GM10847 (cell line): Measurements from ENCODE around the gene AACS.

Source experiments
- POLR2A ChIP-seq: IDR thresholded peaks from 2 replicates; pipeline ENCODE4 v1.6.1; 2011; ENCODE audit not compliant: insufficient read length; ENCODE audit errors: extremely low read depth

The AACS gene

DNA sequence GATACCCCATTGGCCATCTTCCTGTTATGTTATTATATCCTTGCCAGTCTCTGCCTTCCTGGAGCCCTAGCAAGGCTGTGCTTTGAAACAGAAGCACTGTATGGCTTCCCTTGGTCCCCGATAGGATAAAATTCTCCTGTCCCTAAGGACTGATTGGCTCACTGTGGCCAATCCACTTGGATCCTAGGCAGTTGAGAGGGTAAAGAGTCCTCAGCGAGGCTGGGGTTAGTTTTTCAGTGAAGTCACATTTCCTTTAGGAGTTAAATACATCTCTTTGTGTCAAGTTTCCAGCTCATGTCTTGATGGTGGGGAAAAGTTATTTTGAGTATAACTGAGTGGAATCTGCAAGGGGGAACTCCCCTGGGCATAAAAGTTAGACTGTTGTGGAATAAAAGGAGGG is 7.3 kb downstream of the AACS start:
- no peak for TF ChIP-seq POLR2A

DNA sequence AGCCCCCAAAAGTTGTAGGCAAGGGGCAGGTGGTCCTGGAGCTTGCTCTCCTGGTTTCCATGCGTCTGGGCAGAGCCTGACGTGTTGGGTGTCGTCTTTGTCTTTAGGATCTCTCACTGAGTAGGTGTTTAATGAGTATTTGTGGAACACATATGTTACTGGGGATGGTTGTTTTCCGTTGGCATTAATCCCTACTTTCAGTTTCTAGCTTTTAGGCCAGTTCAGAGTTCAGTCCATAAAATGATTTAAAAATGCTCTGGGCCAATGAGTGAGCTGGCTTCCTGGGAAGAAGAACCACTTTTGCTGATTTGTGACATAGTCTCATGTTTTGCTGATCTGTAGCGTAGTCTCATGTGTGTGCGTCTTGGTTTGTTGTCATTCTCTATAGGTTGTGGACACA is 10.9 kb downstream of the AACS start:
- no peak for TF ChIP-seq POLR2A

DNA sequence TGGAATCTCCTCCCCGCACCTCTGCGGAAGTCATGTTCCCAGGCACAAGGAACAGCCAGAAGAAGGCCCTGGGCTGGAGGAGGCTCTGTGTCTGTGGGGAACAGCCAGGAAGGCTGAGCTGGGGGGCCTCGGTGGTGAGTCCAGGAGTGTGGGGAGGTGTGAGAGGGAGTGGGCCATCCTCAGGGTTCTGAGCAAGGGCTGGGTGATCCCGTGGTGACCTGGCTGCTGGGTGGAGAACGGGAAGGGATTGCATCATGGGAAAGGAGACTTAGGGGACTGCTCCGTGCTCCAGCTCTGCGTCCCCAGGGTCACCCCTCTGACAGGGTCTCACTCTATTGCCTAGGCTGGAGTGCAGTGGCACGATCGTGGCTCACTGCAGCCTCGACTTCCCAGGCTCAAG is 13.8 kb downstream of the AACS start:
- no peak for TF ChIP-seq POLR2A

DNA sequence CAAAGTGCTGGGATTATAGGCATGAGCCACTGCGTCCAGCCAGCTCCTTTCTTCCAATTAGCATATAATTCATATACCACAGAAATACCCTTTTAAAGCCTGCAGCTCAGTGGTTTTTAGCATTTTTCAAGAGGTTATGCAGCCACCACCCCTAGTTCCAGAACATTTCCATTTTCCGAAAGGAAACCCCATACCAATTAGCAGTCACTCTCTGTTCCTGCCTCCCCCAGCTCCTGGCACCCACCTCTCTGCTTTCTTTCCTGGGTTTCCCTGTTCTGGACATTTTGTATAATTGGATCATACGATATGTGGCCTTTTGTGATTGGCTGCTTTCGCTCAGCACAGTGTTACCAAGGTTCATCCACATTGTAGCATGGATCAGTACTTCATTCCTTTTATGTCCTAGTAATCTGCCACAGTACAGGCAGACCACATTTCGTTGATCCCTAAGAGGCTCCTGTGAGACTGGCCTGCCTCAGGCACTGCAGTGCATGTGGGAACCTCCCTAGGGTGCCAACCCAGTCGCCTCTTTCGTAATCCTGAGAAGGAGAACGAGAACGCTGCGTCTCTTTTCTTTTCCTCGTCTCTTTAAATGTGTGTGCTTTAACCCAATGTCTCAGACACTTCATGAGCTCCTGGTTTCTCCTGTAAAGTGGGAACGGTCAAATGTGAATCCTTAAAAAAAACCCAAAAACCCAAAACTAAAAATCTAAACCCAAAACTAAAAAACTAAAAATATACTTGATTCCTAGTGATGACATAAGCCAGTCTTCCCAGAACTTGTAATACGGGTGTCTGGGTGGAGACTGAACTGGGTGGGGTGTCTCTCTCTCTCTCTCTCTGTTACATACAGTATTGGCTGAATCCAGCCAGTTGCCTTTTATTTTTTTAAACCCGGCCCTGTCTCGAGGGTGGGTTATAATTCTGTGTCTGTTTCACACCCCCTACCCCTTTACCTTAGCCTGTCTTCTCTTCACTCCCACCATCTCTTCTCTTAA is 14.7 kb downstream of the AACS start:
- no peak for TF ChIP-seq POLR2A

DNA sequence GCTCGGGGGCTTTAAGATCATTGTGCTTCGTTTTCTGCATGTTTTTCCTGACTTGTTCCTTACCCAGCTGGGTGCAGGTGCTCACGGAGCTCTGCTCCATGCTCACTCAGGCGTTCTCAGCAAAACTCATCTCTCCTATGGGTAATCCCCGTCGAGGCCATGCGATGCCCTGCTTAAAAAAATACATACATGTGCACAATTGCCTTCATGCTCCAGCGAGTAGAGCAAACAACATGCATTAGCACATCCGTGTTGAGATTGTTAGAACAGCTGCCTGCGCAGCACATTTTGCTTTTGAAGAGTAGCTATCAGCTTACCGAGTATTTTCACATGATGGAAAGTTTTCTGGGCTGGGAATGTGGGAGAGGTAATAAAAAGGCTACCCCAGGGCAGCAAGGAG is 16.2 kb downstream of the AACS start:
- no peak for TF ChIP-seq POLR2A

DNA sequence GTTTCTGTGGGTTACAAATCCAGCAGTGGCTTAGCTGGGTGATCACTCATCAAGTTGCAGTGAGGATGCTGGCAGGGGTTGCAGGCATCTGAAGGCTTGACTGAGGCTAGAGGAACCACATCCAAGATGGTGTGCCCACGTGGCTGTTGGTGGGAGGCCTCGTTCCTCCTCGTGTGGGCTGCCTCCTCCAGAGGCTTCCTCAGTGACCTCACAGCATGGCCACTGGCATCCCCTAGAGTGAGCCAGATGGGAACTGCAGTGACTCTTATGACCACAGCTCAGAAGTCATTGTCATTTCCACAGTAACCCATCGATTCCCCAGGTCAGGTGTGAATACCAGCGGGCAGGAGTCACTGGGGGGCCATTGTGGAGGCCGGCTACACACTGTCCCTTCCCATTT is 17.8 kb downstream of the AACS start:
- TF ChIP-seq POLR2A = no peak

DNA sequence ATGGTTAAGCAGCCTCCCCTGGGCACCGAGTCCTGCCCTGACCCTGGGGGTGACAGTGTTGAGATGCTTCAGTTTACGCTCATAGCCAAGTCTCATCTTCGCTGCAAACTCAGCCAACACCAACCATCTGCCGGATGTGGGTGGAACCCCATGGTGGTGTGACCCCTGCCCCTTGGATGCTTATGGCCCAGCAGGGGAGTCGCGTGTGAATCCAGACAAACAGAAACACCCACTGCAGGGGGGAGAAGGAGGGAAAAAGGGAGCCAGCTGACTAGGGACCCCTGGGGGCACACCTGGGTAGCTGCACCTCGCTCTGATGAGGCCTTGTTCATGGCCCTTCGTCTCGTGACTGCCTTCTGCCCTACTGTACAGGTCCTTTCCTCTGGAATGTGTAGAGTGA is 23.8 kb downstream of the AACS start:
- no peak for TF ChIP-seq POLR2A

DNA sequence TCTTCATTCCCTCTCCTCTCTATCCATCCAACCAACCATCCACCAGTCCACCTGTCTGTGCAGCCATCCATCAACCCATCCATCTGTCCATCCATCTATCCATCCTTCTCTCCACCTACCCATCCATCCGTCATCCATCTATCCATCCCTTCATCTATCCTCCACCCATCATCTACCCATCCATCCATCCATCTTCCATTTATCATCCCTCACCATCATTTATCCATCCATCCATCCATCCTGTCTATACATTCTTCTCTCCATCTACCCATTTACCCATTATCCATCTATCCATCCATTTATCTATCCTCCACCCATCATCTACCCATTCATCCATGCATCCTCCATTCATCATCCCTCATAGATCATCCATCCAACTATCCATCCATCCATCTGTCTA is 24.4 kb downstream of the AACS start:
- TF ChIP-seq POLR2A = no peak

DNA sequence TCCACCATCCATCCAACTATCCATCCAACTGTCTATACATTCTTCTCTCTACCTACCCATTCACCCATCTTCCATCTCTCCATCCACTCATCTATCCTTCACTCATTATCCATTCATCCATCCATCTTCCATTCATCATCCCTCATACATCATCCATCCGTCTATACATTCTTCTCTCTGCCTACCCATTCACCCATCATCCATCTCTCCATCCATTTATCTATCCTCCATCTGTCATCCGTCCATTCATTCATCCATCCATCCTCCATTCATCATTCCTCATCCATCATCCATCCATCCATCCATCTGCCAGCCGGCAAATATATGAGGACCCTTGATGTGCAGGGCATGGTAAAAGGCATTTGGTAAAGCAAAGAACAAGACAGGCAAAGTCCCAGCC is 25.2 kb downstream of the AACS start:
- no peak for TF ChIP-seq POLR2A

DNA sequence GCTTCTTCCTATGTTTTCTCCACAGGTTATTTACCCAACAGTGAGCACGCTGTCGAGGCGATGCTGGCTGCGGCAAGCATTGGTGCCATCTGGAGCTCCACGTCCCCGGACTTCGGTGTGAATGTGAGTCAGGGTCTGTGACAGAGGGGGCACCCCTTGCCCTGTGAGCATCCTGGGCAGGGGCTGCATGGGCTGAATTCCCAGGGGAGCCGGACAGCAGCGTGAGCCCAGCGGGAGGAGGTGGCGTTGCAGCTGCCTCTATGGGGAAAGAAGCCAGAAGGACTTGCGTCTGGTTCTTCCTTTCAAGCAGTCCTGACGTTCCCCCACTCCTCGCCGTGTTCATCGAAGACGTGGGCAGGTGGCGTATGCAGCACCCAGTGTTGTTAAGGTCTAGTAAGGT is 26.2 kb downstream of the AACS start:
- no peak for TF ChIP-seq POLR2A

DNA sequence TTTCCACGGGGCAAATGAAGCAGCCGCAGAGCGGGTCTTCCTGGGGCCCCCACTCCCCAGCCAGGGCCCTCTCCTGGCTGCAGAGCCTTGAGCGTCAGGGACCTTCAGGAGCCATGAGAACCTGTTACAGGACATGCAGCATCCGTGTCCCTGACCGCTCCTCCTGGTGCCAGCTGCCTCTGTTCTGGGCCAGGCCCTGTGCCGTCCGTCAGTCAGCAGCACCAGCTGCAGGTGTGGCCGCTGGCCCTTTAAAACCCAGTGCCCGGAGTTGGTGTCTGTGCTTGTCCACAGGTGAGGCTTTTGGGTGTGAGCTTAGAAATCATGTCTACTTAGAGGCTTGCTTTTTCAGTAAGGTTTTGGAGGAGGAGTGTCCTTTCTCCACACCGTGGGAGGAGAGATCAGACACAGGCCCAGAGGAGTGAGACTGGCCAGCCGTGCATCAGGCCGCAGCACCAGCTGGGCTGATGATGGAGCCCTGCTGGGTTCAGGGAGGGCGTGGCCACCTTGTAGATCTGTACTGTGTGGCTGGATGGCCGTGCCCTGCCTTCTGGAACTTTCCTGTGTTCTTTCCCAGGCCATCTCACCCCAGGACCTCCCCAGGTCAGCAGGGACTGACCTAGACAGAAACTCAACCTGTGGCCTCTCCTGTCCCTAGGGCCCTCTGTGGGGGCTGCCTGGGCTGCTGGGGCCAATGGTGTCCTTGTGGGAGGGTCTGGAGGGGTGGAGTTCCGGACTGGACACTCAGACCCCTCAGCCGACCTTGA is 27.1 kb downstream of the AACS start:
- no peak for TF ChIP-seq POLR2A

DNA sequence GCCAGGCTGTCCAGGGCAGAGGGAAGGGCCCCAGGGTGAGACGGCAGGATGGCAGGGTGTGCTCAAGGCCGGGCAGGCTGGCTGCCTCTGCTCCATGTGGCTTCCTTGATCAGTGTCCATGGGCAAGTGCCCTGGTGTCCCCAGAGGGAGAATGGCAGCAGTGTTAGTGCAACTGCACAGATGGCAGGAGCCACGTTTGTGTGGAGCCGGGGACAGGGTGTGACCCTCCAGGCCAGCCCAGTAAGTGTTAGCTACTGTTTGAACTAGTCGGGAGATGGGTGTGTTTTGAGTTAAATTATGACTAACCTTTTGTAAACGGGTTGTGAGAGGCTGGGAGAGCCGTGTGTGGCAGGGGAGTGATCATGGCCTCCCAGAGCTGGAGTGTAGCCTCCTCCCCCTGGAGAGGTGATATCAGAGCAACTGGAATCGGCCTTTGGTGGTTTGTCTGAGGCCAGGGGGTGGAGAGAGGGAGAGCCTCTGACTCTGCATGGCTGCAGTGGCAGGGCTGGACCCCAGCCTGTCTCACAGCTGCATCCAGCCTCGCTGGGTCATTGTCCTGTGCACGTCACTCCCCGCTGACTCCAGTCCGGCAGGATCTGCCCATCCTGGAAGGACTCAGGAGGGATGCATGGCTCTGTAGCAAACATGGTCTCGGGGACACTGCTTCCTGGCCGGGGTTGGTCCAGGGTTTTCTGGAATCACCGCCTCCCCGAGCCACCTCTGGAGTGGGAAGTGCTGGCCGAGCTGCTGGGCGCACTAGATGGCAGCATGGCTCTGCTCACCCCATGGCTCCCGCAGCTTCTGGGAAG is 27.8 kb downstream of the AACS start:
- no peak for TF ChIP-seq POLR2A

DNA sequence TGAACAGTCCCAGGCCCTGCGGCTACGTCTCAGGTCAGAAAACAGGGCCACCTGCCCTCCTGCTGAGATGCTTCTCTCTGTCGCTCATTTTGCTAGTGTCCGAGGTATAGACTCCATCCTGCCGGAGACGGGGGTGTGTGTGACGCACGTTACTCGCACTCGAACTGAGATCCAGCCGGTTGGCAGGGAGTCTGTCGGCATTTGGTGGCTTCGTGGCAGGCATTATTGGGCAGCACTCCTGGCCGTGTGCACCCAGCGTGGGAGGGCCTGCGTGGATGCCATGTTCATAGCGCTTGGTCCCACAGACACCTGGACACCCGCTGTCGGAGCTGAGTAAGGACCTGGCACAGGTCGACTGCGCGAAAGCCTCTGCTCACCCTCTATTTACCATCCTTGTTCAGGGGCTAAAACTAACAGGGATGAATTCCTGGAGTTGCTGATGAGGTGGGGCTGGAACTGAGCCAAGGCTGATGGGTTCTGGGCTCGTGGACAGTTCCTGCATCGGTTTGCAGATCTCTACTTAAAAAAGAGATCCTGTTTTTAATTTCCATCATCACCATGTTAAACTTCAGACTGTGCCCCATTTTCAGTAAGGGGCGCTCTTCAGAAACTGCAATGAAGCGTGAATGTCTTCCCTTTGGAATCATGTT is 28.6 kb downstream of the AACS start:
- no peak for TF ChIP-seq POLR2A

DNA sequence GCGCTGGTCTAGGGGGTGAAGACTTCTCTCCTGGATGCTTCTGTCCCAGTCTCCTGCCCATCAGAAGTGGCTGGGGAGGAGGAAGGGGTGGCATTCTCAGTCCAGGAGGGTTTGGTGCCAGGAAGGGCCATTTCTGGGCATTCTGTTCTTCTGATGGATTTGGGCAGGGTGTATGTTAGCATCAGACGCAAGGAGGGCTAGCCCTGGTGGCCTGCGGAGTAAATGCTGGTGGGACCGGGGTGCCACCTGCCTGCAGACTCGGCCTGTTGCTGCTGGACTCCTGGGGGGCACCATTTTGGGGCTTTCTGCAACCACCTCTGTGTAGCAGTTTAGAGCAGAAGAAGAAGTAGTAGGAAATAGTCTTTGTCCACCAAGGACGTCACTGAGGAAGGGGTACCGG is 31.7 kb downstream of the AACS start:
- no peak for TF ChIP-seq POLR2A

DNA sequence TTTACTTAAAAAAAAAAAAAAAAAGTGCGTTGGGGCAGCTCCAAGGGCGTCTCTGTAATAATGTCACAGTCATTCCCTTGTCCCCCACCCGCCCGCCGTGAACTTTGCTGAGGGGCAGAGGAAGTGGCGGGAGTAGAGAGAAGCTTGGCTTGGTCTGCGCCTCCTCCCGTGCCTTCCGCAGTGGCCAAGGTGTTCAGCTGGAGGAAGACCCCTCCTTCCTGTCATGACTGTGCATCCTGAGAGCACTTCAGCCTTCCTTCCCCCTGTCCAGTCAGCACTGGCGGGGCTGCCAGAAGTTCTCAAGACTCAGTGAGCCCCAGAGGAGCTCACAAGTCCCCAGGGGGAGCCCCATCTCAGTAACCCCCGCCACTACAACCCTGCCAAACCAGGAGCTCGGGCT is 32.2 kb downstream of the AACS start:
- TF ChIP-seq POLR2A = no peak
